Upper lobe of left lung (tissue), 6 donors: ENCODE data around the gene PRKN. TPM values are rescaled to one million over a fixed set of nuclear protein-coding genes. Genes with fewer than 3 reads are reported as not detected.

Source experiments
- ATAC-seq, 2 donors: fragments of 200-7000 bp; cut with Tn5 transposase; one replicate each; pipeline ENCODE4 v1.9.1; 2022; ENCODE audit warnings: mild to moderate bottlenecking in 2 of 2, moderate library complexity in 2 of 2; ENCODE audit not compliant: low FRiP score in 2 of 2
- DNase-seq, 2 donors: peaks; one replicate each; pipeline ENCODE4 v3.0.0-alpha.2; 2019 to 2020
- H3K27ac ChIP-seq, 4 donors: fragments of 200-600 bp; sonication (generic); one replicate each; pipeline ENCODE4 v1.5.1; 2016 to 2019
- H3K27me3 ChIP-seq, 4 donors: fragments of 200-600 bp; sonication (generic); one replicate each; pipeline ENCODE4 v1.5.1; 2017 to 2019
- H3K36me3 ChIP-seq, 4 donors: fragments of 200-600 bp; sonication (generic); one replicate each; pipeline ENCODE4 v1.5.1; 2016 to 2019
- H3K4me1 ChIP-seq, 4 donors: fragments of 200-600 bp; sonication (generic); one replicate each; pipeline ENCODE4 v1.5.1; 2018 to 2019
- H3K4me3 ChIP-seq, 4 donors: fragments of 200-600 bp; sonication (generic); one replicate each; pipeline ENCODE4 v1.5.1; 2017 to 2019; ENCODE audit warnings: mild to moderate bottlenecking in 2 of 4, moderate library complexity in 1 of 4
- H3K9me3 ChIP-seq, 4 donors: fragments of 200-600 bp; sonication (generic); one replicate each; pipeline ENCODE4 v1.5.1; 2018 to 2019
- EP300 ChIP-seq, 4 donors: sonication (generic); formaldehyde crosslinking; IDR thresholded peaks; one replicate each; pipeline ENCODE4 v1.5.1; 2017; ENCODE audit warnings: antibody characterized with exemption in 4 of 4, control low read depth in 2 of 4
- POLR2A ChIP-seq, 4 donors: fragments of 450-650 bp; IDR thresholded peaks; one replicate each; pipeline ENCODE4 v1.5.1; 2016 to 2017; ENCODE audit warnings: antibody characterized with exemption in 4 of 4, mild to moderate bottlenecking in 2 of 4
- POLR2AphosphoS5 ChIP-seq, 2 donors: sonication (generic); formaldehyde crosslinking; IDR thresholded peaks; one replicate each; pipeline ENCODE4 v1.5.1; 2017; ENCODE audit warnings: antibody characterized with exemption in 2 of 2
- WGBS, 2 donors: methylation state at CpG; one replicate each; pipeline ENCODE4 v1.1.5; 2017 to 2018; 5-methylcytosine and 5-hydroxymethylcytosine counted together
- total RNA-seq, 6 donors: library from RNA; depleted of rRNA in 4 of 6; stranded (reverse); fragments of >200 nt in 4 of 6; gene quantifications; one replicate each; pipeline versions ENCODE4 v1.1.0 to v1.2.1, GENCODE V29; 2016 to 2021
- TF ChIP-seq, protein P1 (sequence below), 6 experiments: fragments of 450-650 bp in 4 of 6; fragments of 200-600 bp in 2 of 6; sonication (generic) in 2 of 6; IDR thresholded peaks; one replicate each; pipeline ENCODE4 v1.5.1; 2016 to 2019; ENCODE audit warnings: antibody characterized with exemption in 6 of 6
- donor health status: DM: no; HTN: no; CAD: no; lungs with moderate emphysema.
- donor health status: DM: no; HTN: yes; CAD: no; lungs with severe emphysema.

PRKN gene
- total RNA-seq, 6 donors from 2014 or later: 2.7 to 29.3 (median 5.5) TPM

DNA sequence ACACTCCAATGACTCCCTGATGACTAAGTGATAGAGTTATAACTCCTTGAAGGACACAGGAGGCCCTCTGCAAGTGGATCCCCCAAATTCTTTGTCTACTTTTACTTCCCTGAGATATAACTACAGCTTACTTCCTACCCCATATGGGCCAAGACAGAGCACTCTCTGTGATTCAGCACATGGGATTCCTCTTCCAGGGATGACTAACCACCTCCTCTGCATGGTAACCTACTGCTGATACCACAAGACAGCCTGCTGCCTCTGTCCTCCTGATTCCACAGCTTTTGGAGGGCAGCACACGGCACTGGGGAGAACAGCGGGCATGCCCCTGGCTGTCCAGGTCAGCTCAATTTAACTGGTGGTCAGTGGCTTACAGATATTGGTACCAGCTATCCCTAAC is 778.0 kb downstream of the PRKN start:
- TF ChIP-seq POLR2A (IDR thresholded peaks at IDR 0.05): no peak
- TF ChIP-seq EP300 (IDR thresholded peaks at IDR 0.05): no peak
- TF ChIP-seq, protein P1, sequence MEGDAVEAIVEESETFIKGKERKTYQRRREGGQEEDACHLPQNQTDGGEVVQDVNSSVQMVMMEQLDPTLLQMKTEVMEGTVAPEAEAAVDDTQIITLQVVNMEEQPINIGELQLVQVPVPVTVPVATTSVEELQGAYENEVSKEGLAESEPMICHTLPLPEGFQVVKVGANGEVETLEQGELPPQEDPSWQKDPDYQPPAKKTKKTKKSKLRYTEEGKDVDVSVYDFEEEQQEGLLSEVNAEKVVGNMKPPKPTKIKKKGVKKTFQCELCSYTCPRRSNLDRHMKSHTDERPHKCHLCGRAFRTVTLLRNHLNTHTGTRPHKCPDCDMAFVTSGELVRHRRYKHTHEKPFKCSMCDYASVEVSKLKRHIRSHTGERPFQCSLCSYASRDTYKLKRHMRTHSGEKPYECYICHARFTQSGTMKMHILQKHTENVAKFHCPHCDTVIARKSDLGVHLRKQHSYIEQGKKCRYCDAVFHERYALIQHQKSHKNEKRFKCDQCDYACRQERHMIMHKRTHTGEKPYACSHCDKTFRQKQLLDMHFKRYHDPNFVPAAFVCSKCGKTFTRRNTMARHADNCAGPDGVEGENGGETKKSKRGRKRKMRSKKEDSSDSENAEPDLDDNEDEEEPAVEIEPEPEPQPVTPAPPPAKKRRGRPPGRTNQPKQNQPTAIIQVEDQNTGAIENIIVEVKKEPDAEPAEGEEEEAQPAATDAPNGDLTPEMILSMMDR (IDR thresholded peaks at IDR 0.05): no peak
- no peak for TF ChIP-seq POLR2AphosphoS5 (IDR thresholded peaks at IDR 0.05)
- no peak for ATAC-seq
- Histone ChIP-seq H3K27ac (no peak overlapping the region), H3K4me3 (no peak overlapping the region), H3K27me3 (no peaks in the 10 kb centered on the region), H3K36me3 (no peaks in the 10 kb centered on the region), H3K9me3 (no peaks in the 10 kb centered on the region), H3K4me1 (no peaks in the 10 kb centered on the region)
- WGBS, 2 donors: 87% methylated on average over 2 of the region's 2 CpGs; no CpG with 5 or more reads in 1 of the 2 donors
- DNase-seq: no peak

DNA sequence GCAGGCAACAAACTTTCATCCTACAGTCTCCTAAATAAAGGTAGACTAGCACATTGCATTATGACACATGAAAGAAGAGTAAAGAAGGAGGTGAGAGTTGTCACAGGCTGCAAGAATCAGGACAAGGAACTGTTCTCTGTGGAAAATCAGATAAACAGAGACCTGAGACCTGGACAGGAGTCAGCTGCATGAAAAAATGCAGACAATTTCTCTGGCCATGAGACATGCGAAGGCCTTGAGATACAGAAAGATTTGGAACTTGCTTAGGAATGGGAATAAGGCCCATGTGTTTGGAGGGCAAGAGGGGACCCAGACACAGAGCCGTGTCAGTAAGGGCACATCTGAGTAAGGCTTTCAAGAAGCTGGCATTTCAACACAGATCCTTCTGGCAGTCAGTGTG is 779.1 kb downstream of the PRKN start:
- Histone ChIP-seq H3K9me3 (no peaks in the 10 kb centered on the region), H3K36me3 (no peaks in the 10 kb centered on the region), H3K27ac (no peak overlapping the region), H3K27me3 (no peaks in the 10 kb centered on the region), H3K4me3 (no peak overlapping the region), H3K4me1 (no peaks in the 10 kb centered on the region)
- DNase-seq (no peak), ATAC-seq (no peak)
- no peak for TF ChIP-seq POLR2A (IDR thresholded peaks at IDR 0.05)
- WGBS, 2 donors: 79 to 85% methylated on average over 2 of the region's 2 CpGs

DNA sequence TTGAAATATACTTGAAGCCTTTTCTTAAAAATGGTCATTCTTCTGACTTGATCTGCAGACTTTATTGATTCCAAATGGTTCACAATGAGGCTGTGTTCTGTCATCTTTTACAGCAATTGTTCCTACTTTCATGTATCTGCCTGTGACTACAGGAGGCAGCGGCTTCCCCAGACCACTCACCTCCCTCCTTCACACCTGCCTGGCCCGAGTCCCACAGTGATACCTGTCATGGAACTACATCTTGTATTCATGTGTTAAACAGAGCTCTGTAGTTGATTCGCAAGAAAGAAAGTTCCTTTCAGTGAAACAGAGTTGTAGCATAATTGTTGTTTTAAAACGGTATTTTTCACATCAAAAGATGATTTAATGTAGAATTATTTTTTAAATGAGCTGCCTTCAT is 780.2 kb downstream of the PRKN start:
- H3K36me3 ChIP-seq: no peaks in the 10 kb centered on the region
- DNase-seq (no peak), ATAC-seq (no peak)
- no peaks in the 10 kb centered on the region for H3K9me3 ChIP-seq
- TF ChIP-seq, protein P1 (IDR thresholded peaks at IDR 0.05): no peak
- TF ChIP-seq POLR2A (IDR thresholded peaks at IDR 0.05): no peak
- TF ChIP-seq POLR2AphosphoS5 (IDR thresholded peaks at IDR 0.05): no peak
- H3K27ac ChIP-seq: no peak overlapping the region
- WGBS, 2 donors: 64 to 72% methylated on average over 4 of the region's 4 CpGs
- no peaks in the 10 kb centered on the region for H3K27me3 ChIP-seq
- no peak overlapping the region for H3K4me3 ChIP-seq
- H3K4me1 ChIP-seq: no peaks in the 10 kb centered on the region

DNA sequence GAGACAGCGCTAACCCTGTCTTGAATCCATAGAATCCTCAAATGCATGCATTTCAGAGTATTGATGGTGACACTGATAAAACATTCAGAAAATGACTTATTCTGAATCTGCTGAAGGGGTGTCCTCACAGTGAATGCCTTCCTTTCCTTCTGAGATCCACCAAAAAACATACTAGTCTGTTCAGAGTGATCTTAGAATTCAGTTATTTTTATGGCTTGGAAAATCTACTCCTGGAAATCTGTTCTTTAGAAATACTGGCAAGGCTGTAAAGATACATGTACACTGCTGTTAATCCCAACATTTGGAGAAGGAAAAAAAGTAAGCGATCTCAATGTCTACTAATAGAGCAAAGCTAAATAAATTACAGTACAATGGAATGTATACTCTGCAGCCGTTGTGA is 781.1 kb downstream of the PRKN start:
- H3K36me3 ChIP-seq: no peaks in the 10 kb centered on the region
- H3K27me3 ChIP-seq: no peaks in the 10 kb centered on the region
- WGBS, 2 donors: 69 to 74% methylated on average over 3 of the region's 3 CpGs
- H3K9me3 ChIP-seq: no peaks in the 10 kb centered on the region
- no peak overlapping the region for H3K4me3 ChIP-seq
- ATAC-seq: no peak
- DNase-seq: no peak
- no peak for TF ChIP-seq POLR2A (IDR thresholded peaks at IDR 0.05)
- TF ChIP-seq, protein P1 (IDR thresholded peaks at IDR 0.05): no peak
- no peak for TF ChIP-seq EP300 (IDR thresholded peaks at IDR 0.05)
- no peak for TF ChIP-seq POLR2AphosphoS5 (IDR thresholded peaks at IDR 0.05)
- H3K27ac ChIP-seq: no peak overlapping the region
- H3K4me1 ChIP-seq: no peaks in the 10 kb centered on the region

DNA sequence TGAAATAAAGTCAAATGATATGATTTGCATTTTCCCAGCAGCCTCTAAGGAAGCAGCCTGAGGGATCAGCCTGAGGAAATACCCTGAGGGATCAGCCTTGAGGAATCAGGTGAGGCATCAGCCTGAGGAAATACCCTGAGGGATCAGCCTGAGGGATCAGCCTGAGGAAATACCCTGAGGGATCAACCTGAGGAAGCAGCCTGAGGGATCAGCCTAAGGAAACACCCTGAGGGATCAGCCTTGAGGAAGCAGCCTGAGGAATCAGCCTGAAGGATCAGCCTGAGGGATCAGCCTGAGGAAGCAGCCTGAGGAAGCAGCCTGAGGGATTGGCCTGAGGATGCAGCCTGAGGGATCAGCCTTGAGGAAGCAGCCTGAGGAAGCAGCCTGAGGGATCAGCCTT is 784.0 kb downstream of the PRKN start:
- Histone ChIP-seq H3K4me3 (no peak overlapping the region), H3K36me3 (no peaks in the 10 kb centered on the region), H3K27ac (no peak overlapping the region), H3K27me3 (no peaks in the 10 kb centered on the region), H3K4me1 (no peaks in the 10 kb centered on the region), H3K9me3 (no peaks in the 10 kb centered on the region)
- ATAC-seq (no peak), DNase-seq (no peak)
- TF ChIP-seq, protein P1 (IDR thresholded peaks at IDR 0.05): no peak
- no peak for TF ChIP-seq POLR2AphosphoS5 (IDR thresholded peaks at IDR 0.05)
